ENCODE results near the gene CCDC9B.

CCDC9B gene

GRCh38 chr15:40335938-40336743 lies 4.6 kb downstream of the CCDC9B start:
- in situ Hi-C loops (cut with HindIII; ENCODE audit: low sequenced_read_pairs), result no loop called here
- DNase-seq (ENCODE audit: low read depth, low spot score), result no peak
- TF ChIP-seq CTCF (IDR thresholded peaks at IDR 0.05; ENCODE audit: low read depth, low read length), result no peak
- no peak overlapping the region for H3K4me3 ChIP-seq (ENCODE audit: low read depth, low read length)

DNA sequence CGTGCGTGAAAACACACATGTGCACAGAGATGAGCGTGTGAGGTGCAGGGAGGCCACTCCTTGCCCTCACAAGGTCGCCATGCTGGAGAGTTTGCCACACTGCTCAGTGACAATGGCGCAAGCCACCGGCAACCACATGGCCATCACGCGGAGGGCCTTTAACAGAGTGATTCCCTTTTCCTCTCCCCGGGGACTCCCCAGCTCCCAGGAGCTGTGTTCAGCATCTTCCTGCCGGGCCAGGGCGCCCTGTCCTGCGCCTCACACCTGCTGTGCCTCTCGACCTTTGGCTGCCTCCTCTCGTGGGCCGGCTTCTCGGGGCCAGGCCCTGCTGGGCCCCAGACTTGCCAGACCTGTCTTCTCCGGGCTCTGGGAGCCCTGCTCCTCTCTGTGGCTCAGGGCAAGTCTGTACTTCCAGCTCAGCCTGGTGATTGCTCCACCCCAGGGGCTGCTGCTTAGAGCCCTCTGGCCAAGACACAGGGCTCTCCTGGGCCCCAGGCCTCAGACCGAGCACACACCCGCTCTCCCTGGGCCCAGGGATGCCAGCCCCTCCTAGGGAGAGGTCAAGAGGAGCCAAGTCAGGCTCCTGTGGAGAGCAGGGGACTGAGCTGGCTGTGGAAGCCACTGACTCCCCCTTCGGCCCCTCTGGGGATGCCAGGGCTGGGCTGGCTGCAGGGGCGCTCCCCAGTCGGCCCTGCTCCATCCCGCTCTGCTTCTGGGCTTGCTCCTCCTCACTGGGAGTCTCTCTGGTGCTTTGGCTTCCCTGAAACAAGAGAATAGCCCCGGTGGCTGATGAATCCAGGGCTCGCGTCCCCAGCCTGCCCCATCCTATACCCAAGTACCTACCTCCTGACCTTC lies 5.6 kb downstream of the CCDC9B start:
- H3K4me3 ChIP-seq (ENCODE audit: low read depth, low read length), result no peak overlapping the region
- in situ Hi-C loops (cut with HindIII; ENCODE audit: low sequenced_read_pairs), result no loop called here
- no peak for TF ChIP-seq CTCF (IDR thresholded peaks at IDR 0.05; ENCODE audit: low read depth, low read length)
- no peak for DNase-seq (ENCODE audit: low read depth, low spot score)

DNA sequence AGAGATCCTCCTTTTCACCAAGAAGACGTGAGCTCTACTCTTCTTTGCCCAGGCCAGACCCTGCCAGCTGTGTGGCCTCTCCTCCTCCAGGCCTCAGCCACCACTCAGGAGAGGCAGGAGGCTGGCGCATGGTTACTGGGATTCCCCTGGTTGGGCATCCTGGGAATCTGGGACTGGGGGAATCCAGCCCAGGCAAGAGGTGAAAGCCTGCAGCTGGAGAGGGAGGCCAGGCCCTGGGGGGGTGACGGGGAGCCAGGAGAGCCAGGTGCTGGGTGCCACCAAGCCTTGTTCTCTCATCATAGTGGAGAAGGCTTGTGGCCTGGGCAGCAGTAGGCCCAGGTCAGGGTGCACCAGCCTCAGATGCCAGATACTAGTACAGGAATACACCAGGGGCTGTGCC lies 6.2 kb downstream of the CCDC9B start:
- H3K4me3 ChIP-seq (ENCODE audit: low read depth, low read length), result no peak overlapping the region
- TF ChIP-seq CTCF (IDR thresholded peaks at IDR 0.05; ENCODE audit: low read depth, low read length), result no peak
- DNase-seq (ENCODE audit: low read depth, low spot score), result no peak
- in situ Hi-C loops (cut with HindIII; ENCODE audit: low sequenced_read_pairs), result no loop called here

- DNase-seq (ENCODE audit: low read depth, low spot score), result peak; percentile 77
- H3K4me3 ChIP-seq (ENCODE audit: low read depth, low read length), result no peak overlapping the region
- in situ Hi-C loops (cut with HindIII; ENCODE audit: low sequenced_read_pairs), result no loop called here
- no peak for TF ChIP-seq CTCF (IDR thresholded peaks at IDR 0.05; ENCODE audit: low read depth, low read length)
Observed at GRCh38 chr15:40333922-40334492, 6.7 kb downstream of the CCDC9B start.

- no peak for DNase-seq (ENCODE audit: low read depth, low spot score)
- in situ Hi-C loops (cut with HindIII; ENCODE audit: low sequenced_read_pairs), result no loop called here
- TF ChIP-seq CTCF (IDR thresholded peaks at IDR 0.05; ENCODE audit: low read depth, low read length), result no peak
- H3K4me3 ChIP-seq (ENCODE audit: low read depth, low read length), result no peak overlapping the region
Observed at GRCh38 chr15:40332113-40332781, 8.5 kb downstream of the CCDC9B start.

- no peak overlapping the region for H3K4me3 ChIP-seq (ENCODE audit: low read depth, low read length)
- no peak for DNase-seq (ENCODE audit: low read depth, low spot score)
- no peak for TF ChIP-seq CTCF (IDR thresholded peaks at IDR 0.05; ENCODE audit: low read depth, low read length)
- in situ Hi-C loops (cut with HindIII; ENCODE audit: low sequenced_read_pairs), result no loop called here
Observed at GRCh38 chr15:40331637-40332036, 9.1 kb downstream of the CCDC9B start.
